Measurements from ENCODE around the gene SNX7.

- peak; percentile 44 for TF ChIP-seq CTCF (IDR thresholded peaks at IDR 0.05; ENCODE audit: low read depth, low read length)
- no peak for TF ChIP-seq EZH2phosphoT487 (IDR thresholded peaks at IDR 0.05; ENCODE audit: low read depth)
Observed at GRCh38 chr1:98749152-98749756, 87.7 kb downstream of the SNX7 start.

Measured in OCI-LY3 (cell line).